OCI-LY1 (cell line): ENCODE data around the gene CCDC59.

Experiments used
- H2AFZ ChIP-seq: fragments of 200-600 bp; sonication (generic), shearing (Covaris generic); 2 replicates; pipeline ENCODE4 v1.6.0; 2014; ENCODE audit warnings: antibody characterized with exemption, mild to moderate bottlenecking, low read length
- H3F3A ChIP-seq: fragments of 200-600 bp; sonication (generic), shearing (Covaris generic); 2 replicates; pipeline ENCODE4 v1.6.0; 2014; ENCODE audit warnings: mild to moderate bottlenecking, antibody characterized with exemption, low read length, moderate library complexity; ENCODE audit not compliant: insufficient read depth
- H3K27ac ChIP-seq: fragments of 200-600 bp; sonication (generic); 2 replicates; pipeline ENCODE4 v1.5.1; 2014; ENCODE audit warnings: low read length, mixed run types, mild to moderate bottlenecking, low read depth; ENCODE audit not compliant: poor library complexity, severe bottlenecking
- H3K27me3 ChIP-seq: fragments of 200-600 bp; sonication (generic); 2 replicates; pipeline ENCODE4 v1.6.0; 2014; ENCODE audit warnings: antibody characterized with exemption, mild to moderate bottlenecking, low read length, moderate library complexity; ENCODE audit not compliant: insufficient read depth
- H3K36me3 ChIP-seq: fragments of 200-600 bp; sonication (generic); 2 replicates; pipeline ENCODE4 v1.6.1; 2014; ENCODE audit warnings: mild to moderate bottlenecking, antibody characterized with exemption, low read length, moderate library complexity, mixed read lengths; ENCODE audit not compliant: insufficient read depth
- H3K4me1 ChIP-seq: fragments of 200-600 bp; sonication (generic); 2 replicates; pipeline ENCODE4 v1.5.1; 2014; ENCODE audit warnings: mild to moderate bottlenecking, low read length, moderate library complexity; ENCODE audit not compliant: insufficient read depth, severe bottlenecking
- H3K4me2 ChIP-seq: fragments of 200-600 bp; sonication (generic), shearing (Covaris generic); 2 replicates; pipeline ENCODE4 v1.6.1; 2014; ENCODE audit warnings: low read length
- H3K4me3 ChIP-seq: fragments of 200-600 bp; sonication (generic); 2 replicates; pipeline ENCODE4 v1.5.1; 2014; ENCODE audit warnings: low read length, low read depth, mild to moderate bottlenecking, mixed read lengths; ENCODE audit not compliant: poor library complexity, severe bottlenecking
- H3K79me2 ChIP-seq: fragments of 200-600 bp; shearing (Covaris generic); 2 replicates; pipeline ENCODE4 v1.6.1; 2016; ENCODE audit warnings: mixed run types, low read length, mixed read lengths; ENCODE audit not compliant: insufficient read depth
- H3K9ac ChIP-seq: fragments of 200-600 bp; sonication (generic), shearing (Covaris generic); 2 replicates; pipeline ENCODE4 v1.6.1; 2014; ENCODE audit warnings: mild to moderate bottlenecking, low read length, mixed read lengths
- H3K9me2 ChIP-seq: fragments of 200-600 bp; sonication (generic), shearing (Covaris generic); 2 replicates; pipeline ENCODE4 v1.6.1; 2014; ENCODE audit warnings: low read depth, mild to moderate bottlenecking, low read length, mixed read lengths
- H3K9me3 ChIP-seq: fragments of 200-600 bp; shearing (Covaris generic); 2 replicates; pipeline ENCODE4 v1.6.1; 2014; ENCODE audit warnings: low read length, mixed read lengths
- H4K20me1 ChIP-seq: fragments of 200-600 bp; sonication (generic), shearing (Covaris generic); 2 replicates; pipeline ENCODE4 v1.6.0; 2016; ENCODE audit warnings: mild to moderate bottlenecking, low read length; ENCODE audit not compliant: insufficient read depth
- CTCF ChIP-seq: fragments of 200-600 bp; sonication (generic), shearing (Covaris generic); IDR thresholded peaks from 2 replicates; pipeline ENCODE4 v1.5.1; 2017; ENCODE audit warnings: mild to moderate bottlenecking, antibody characterized with exemption, low read length, moderate library complexity, mixed read lengths
- EZH2 ChIP-seq: fragments of 200-600 bp; sonication (generic), shearing (Covaris generic); IDR thresholded peaks from 2 replicates; pipeline ENCODE4 v1.8.0; 2017; ENCODE audit warnings: borderline replicate concordance, mixed run types, mild to moderate bottlenecking, antibody characterized with exemption, low read length, moderate library complexity, mixed read lengths

CCDC59 gene

GRCh38 chr12:82314406-82314892 lies 43.7 kb downstream of the CCDC59 start:
- Histone ChIP-seq H3K9ac (no peak overlapping the region), H3K4me2 (no peak overlapping the region)

More at GRCh38 chr12:82314406-82314892, 43.7 kb downstream of the CCDC59 start:
- Histone ChIP-seq H2AFZ (no peak overlapping the region), H3K79me2 (no peaks in the 10 kb centered on the region), H4K20me1 (no peaks in the 10 kb centered on the region), H3K9me2 (no peaks in the 10 kb centered on the region), H3K36me3 (no peaks in the 10 kb centered on the region), H3K27ac (no peak overlapping the region), H3K9me3 (no peaks in the 10 kb centered on the region), H3F3A (no peaks in the 10 kb centered on the region), H3K4me3 (no peak overlapping the region), H3K27me3 (no peaks in the 10 kb centered on the region), H3K4me1 (no peaks in the 10 kb centered on the region)
- TF ChIP-seq EZH2: no peak
- TF ChIP-seq CTCF: no peak
